Measurements from ENCODE around the gene MRPL47.

Gene MRPL47

GRCh38 chr3:179603321-179603720 is 1.1 kb downstream of the MRPL47 start:
- DNase-seq: no peak

- DNase-seq: no peak
These were observed 4.9 kb downstream of the MRPL47 start for GRCh38 chr3:179599531-179599930.

GRCh38 chr3:179591313-179591712 is 13.1 kb downstream of the MRPL47 start:
- no peak for DNase-seq

GRCh38 chr3:179590669-179591068 is 13.8 kb downstream of the MRPL47 start:
- DNase-seq: no peak

- no peak for DNase-seq
These were observed 15.3 kb downstream of the MRPL47 start for GRCh38 chr3:179589143-179589542.

DNA sequence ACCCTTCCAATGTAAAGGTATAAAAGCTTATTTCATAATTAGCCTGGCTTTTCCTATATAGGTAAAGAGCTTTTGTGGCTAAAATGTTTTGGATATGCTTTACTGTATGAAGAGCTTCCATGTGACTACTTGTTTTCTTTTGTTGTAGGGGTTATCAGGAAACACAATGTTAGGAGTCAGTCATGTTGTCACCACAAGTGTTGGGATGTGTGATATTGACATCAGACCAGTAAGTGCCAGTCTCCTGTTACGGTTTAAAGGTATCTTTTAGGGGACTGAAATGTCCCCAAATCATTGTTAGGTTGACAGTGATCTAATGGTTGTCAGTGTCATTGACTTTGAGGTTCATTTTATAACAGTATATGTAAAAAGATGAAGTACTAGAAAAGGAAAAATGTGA is 23.4 kb downstream of the MRPL47 start:
- no peak for DNase-seq

DNA sequence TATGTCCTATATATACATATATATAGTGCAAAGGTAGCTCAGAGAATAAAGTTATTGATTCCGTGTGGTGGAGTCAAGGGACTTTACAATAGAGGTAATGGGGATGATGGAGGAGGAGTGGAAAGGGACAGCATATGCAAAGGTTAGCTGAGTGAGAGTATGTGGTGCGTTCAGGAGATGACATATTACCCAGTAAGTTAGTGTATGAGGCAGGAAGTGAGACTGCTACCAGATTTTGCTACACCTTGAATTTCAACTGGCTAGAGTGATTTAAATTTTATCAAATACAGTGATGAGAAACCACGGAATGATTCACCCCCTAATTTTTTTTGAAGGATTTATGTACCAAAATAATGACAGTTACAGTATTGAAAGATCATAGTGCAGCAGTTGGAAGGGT is 38.9 kb downstream of the MRPL47 start:
- no peak for DNase-seq

DNA sequence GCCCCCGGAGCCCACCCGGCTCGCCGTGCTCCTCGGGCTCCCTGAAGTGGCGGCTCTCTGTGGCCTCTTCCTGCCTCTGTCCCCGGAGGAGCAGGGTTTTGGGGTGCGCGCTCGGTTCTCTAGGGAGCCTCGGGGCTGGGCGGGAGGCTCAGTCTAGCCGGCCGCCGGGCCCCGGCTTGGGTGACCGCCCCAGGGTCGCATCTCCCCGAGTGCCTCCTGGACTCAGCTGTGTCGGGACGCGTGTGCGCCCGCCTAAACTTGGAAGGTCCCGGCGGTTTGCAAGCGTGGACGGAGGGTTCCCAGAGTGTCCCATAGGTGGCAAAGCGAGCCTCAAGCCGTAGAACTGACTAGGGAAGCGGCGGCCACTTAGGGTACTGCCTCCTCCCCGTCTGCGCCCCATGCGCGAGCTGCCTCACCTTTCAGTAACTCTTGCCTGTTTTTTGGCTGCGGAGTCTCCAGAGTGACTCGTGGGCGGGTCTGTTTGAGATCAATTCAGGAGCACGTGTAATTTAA is 41.1 kb downstream of the MRPL47 start:
- peak; percentile 87 for DNase-seq

- DNase-seq: peak; percentile 99
These were observed 41.7 kb downstream of the MRPL47 start, which contains the start of gene ACTL6A for GRCh38 chr3:179562591-179563270. TSS of gene ACTL6A (plus strand) at chr3:179562926. CDS start at chr3:179563093, 167 bp downstream.

DNA sequence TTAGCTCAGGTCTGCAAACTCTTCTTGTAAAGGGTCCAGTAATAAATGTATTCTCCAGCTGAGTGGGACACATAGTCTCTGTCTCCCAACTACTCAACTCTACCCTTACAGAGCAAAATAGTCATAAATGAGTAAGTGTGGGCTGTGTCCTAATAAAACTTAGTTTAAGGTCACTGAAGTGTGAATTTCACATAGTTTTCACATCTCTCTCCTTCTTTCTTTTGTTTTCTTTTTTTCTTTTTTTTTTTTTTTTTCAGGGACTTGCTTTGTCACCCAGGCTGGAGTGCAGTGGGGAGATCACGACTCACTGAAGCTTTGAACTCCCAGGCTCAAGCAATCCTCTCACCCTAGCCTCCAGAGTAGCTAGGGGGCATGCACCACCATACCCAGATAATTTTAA is 43.6 kb downstream of the MRPL47 start:
- DNase-seq: no peak

DNA sequence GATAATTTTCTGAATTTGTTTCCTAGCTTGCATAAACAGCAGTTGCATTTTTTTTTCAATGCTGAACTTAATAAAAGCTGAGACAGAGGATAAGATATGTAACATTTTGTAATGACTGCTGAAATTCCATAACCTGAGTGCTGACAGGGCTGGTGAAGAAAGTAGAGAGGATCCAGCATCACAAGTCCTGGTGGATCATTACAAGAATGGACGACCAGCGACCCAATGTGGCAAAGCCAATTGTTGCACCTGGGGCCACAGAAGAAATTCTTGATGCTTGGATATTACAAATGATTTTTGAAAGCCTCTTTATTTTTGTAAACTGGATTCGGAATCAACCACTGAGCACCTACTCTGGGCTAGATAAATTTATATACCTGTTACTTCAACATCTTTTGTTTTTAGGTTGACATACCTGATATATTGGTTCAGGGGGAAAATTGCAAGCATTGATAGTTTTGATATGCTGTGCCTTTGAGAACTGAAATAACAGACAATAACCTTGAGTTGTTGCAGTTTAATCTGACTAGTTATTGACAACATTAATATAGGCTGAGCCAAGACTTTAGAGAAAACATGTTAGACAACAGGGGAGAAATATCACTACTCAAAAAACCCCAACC is 45.6 kb downstream of the MRPL47 start:
- DNase-seq: peak; percentile 18

DNA sequence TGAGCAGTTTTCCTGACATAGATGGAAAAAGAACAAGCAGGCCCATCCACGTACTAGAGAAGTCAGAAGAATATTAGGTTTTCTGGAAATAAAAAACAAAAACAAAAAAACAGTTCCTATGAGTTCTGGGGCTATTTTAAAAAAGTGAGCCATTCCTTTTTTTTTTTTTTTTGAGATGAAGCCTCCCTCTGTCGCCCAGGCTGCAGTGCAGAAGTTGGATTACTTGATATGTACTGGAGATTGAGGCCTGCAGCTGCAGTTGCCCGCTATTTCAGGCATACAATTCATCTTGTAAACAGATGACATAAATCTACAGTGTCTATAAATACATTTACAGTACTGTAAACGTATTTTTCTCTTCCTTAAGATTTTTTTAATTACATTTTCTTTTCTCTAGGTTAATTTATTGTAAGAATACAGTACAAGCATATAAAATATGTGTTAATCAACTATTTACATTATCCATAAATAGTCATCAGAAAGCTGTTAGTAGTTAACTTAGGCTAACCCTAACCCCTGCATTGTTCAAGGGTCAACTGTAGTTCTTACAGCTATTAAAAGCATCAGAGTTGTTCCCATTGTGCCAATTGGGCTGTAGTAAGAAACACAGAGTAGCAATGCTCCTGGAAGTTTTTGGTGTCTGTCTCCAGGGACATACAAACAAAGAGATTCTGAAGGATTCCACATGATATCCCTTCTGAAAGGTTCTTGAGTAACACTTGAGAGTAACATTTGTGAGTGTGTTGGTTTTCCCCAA is 52.9 kb downstream of the MRPL47 start:
- DNase-seq: no peak

DNA sequence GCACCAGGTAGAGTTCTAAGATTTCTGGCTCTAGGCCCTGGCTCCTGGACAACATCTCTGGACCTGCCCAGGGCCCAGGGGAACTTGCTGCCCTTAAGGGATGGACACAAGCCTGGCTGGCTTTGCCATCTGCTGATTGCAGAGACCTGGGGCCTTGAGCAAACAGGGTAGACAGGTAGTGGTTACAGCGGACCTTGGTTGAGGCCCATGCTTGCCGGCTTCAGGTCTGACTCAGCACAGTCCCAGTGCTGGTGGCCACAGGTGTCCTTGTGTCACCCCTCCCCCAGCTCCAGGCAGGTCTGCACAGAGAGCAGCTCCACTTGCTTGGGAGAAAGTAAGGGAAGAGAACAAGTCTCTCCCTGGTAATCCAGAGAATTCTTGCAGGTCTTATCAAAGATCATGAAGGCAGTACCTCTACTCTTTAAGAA is 57.6 kb downstream of the MRPL47 start:
- DNase-seq: no peak

DNA sequence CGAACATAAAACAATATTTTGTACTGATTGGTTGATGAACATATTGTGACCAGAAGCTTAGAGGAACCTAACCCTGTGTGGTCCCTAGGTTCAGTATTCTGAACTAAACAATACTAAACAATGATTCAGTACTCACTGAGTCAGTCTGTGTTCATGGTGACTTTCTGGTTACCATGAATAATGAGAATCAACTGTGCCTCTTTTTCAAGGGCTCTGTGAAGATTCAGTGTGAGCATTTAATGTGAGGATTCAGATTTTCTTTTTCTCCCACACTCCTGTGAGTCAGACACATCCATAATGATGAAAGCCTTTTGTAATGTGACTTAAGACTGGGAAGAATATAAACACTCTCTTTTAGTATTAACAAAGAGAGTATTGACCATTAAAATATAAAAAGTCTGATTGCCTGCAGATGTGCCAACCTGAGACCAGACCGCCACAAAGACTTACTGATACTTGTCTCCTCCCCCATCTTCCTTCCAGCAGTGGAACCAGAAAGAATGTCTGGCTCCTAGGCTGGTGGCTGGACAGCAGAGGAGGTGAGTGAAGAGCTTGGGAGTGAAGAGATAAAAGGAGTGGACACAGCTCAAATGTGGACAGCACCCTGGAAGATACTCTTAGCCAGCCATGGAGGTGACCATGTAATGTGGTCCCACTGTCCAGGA is 59.3 kb downstream of the MRPL47 start:
- no peak for DNase-seq

- no peak for DNase-seq
These were observed 62.1 kb downstream of the MRPL47 start for GRCh38 chr3:179542375-179542774.

DNA sequence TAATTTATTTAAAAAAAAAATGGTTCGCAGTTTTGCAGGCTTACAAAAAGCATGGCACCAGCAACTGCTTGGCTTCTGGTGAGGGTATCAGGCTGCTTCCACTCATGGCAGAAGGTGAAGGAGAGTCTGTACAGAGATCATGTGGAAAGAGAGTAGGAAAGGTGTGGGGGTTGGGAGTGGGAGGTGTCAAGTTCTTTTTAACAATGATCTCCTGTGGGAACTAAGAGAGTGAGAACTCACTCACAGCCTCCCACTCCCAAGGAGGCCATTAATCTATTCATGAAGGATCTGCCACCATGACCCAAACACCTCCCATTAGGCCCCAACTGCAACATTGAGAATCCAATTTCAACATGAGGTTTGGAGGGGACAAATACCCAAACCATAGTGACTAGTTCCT is 62.8 kb downstream of the MRPL47 start:
- DNase-seq: no peak

- DNase-seq: no peak
These were observed 63.3 kb downstream of the MRPL47 start for GRCh38 chr3:179541094-179541493.

Data from right kidney (tissue), 1 donor.